Neural cell (in vitro differentiated cells): ENCODE measurements around the gene VASH1.

Source experiments
- CTCF ChIP-seq: fragments of 450-650 bp; IDR thresholded peaks from 2 replicates; pipeline ENCODE4 v1.5.1; 2014; ENCODE audit warnings: antibody characterized with exemption, mild to moderate bottlenecking, moderate library complexity; ENCODE audit not compliant: poor library complexity, severe bottlenecking
- EP300 ChIP-seq: fragments of 450-650 bp; conservative IDR thresholded peaks from 2 replicates; pipeline ENCODE4 v1.6.1; 2014; ENCODE audit warnings: antibody characterized with exemption, mild to moderate bottlenecking, moderate library complexity; ENCODE audit not compliant: poor library complexity, severe bottlenecking
- EZH2 ChIP-seq: fragments of 200-600, 300-800 bp; shearing (Covaris generic), sonication (generic); IDR thresholded peaks from 2 replicates; pipeline ENCODE4 v1.6.1; 2014; ENCODE audit warnings: antibody characterized with exemption, low read length, borderline replicate concordance, mild to moderate bottlenecking; ENCODE audit not compliant: insufficient read depth, poor library complexity, severe bottlenecking

GRCh38 chr14:76726551-76726970, 34.7 kb upstream of the VASH1 start:
- no peak for TF ChIP-seq CTCF
- TF ChIP-seq EZH2: no peak
- no peak for TF ChIP-seq EP300
